K562 (cell line): ENCODE results near the gene CCL2. TPM values are rescaled to one million over a fixed set of nuclear protein-coding genes. Genes with fewer than 3 reads are reported as not detected.

Experiments
- ATAC-seq: fragments of 200-7000 bp; cut with Tn5 transposase; 3 replicates; pipeline ENCODE4 v1.9.1; 2020; ENCODE audit warnings: moderate library complexity
- BruUV-seq: library from RNA; stranded (reverse); fragments of 400-500 nt; replicated peaks from 2 replicates; lab custom pipeline; 2021; lab: Mats Ljungman, UMichigan
- CTCF ChIA-PET: fragments of 300-600 bp; formaldehyde crosslinking; extraction: SDS; loops from one replicate; lab custom pipeline; 2021; ENCODE audit warnings: low intra/inter-chr PET ratio; lab: Yijun Ruan, JAX
- POLR2A ChIA-PET: fragments of 300-600, 350-650 bp; sonication (Branson Sonifier 250); formaldehyde crosslinking; extraction: SDS; loops from one replicate; lab custom pipeline; 2021; ENCODE audit warnings: antibody characterized with exemption, inconsistent platforms; lab: Yijun Ruan, JAX
- DNase-seq, 4 experiments: peaks; one replicate each; pipeline versions ENCODE4 v3.0.0 to v3.0.0-alpha.2; 2011 to 2018; ENCODE audit warnings: low spot score in 3 of 4, mixed read lengths in 3 of 4; ENCODE audit errors: extremely low read depth in 1 of 4
- FAIRE-seq: peaks from 2 replicates; lab custom pipeline; 2011; peaks lifted over from hg19 to GRCh38; lab: Jason Lieb, UNC
- H2AFZ ChIP-seq: 2 replicates; pipeline ENCODE4 v1.6.0; 2011; ENCODE audit warnings: low read depth, low read length, control low read depth, inconsistent platforms
- H3K27ac ChIP-seq: fragments of 200-600 bp; 3 replicates; pipeline ENCODE4 v1.8.0; 2011; ENCODE audit warnings: low read depth, mild to moderate bottlenecking, control low read depth, inconsistent platforms, low read length, moderate library complexity, mixed read lengths; ENCODE audit errors: extremely low read depth
- H3K27me3 ChIP-seq, 2 experiments: fragments of 300-600 bp in 1 of 2; 2 replicates in 1 of 2; 3 replicates in 1 of 2; pipeline versions ENCODE4 v1.6.0 to v1.8.0; 2011; ENCODE audit warnings: inconsistent platforms in 2 of 2, low read length in 2 of 2, mild to moderate bottlenecking in 1 of 2, mixed read lengths in 1 of 2, moderate library complexity in 1 of 2; ENCODE audit not compliant: control insufficient read depth in 2 of 2, insufficient read depth in 2 of 2
- H3K36me3 ChIP-seq: fragments of 300-600 bp; 3 replicates; pipeline ENCODE4 v1.8.0; 2011; ENCODE audit warnings: mild to moderate bottlenecking, low read length, inconsistent platforms; ENCODE audit not compliant: control insufficient read depth, insufficient read depth
- H3K4me1 ChIP-seq, 2 experiments: fragments of 200-600 bp in 1 of 2; replicated peaks in 1 of 2; 2 replicates in 1 of 2; 3 replicates in 1 of 2; pipeline versions ENCODE4 v1.5.1 to v1.8.0; 2011; ENCODE audit warnings: inconsistent platforms in 2 of 2, low read length in 2 of 2, mild to moderate bottlenecking in 1 of 2, mixed read lengths in 1 of 2, moderate library complexity in 1 of 2; ENCODE audit not compliant: control insufficient read depth in 2 of 2, insufficient read depth in 2 of 2
- H3K4me2 ChIP-seq: 2 replicates; pipeline ENCODE4 v1.6.1; 2011; ENCODE audit warnings: low read length, control low read depth, inconsistent platforms, mixed read lengths; ENCODE audit not compliant: insufficient read depth
- H3K4me3 ChIP-seq: fragments of 200-600 bp; sonication (generic), shearing (Covaris generic); 2 replicates; pipeline ENCODE4 v1.5.1; 2016; ENCODE audit warnings: control low read depth, inconsistent platforms
- H3K79me2 ChIP-seq: fragments of 200-600 bp; 3 replicates; pipeline ENCODE4 v1.8.0; 2011; ENCODE audit warnings: low read length, inconsistent platforms; ENCODE audit not compliant: control insufficient read depth, insufficient read depth
- H3K9ac ChIP-seq, 2 experiments: 2 replicates each; pipeline versions ENCODE4 v1.6.0 to v1.6.1; 2011; ENCODE audit warnings: low read depth in 2 of 2, low read length in 2 of 2, control low read depth in 1 of 2, inconsistent platforms in 1 of 2, mild to moderate bottlenecking in 1 of 2, mixed read lengths in 1 of 2; ENCODE audit not compliant: insufficient read depth in 1 of 2
- H3K9me1 ChIP-seq: one replicate; pipeline ENCODE4 v1.6.0; 2011; ENCODE audit warnings: inconsistent platforms, mild to moderate bottlenecking, low read length, moderate library complexity; ENCODE audit not compliant: control insufficient read depth, insufficient read depth
- H3K9me3 ChIP-seq: replicated peaks from 2 replicates; pipeline ENCODE4 v1.5.1; 2011; ENCODE audit warnings: low read depth, low read length, inconsistent platforms; ENCODE audit not compliant: control insufficient read depth, insufficient read depth
- H4K20me1 ChIP-seq: replicated peaks from 2 replicates; pipeline ENCODE4 v1.6.1; 2011; ENCODE audit warnings: low read length, inconsistent platforms, mixed read lengths; ENCODE audit not compliant: control insufficient read depth, insufficient read depth
- BCOR ChIP-seq: fragments of 450-650 bp; IDR thresholded peaks from 2 replicates; pipeline ENCODE4 v1.6.1; 2016
- CBFA2T2 ChIP-seq: fragments of 450-650 bp; conservative IDR thresholded peaks from 2 replicates; pipeline ENCODE4 v1.6.1; 2017; ENCODE audit warnings: mild to moderate bottlenecking
- ESRRB ChIP-seq: fragments of 250-450 bp; sonication (Bioruptor Pico); IDR thresholded peaks from 2 replicates; pipeline ENCODE4 v1.5.0; 2020; ENCODE audit warnings: mild to moderate bottlenecking, moderate library complexity, borderline replicate concordance
- GTF2A2 ChIP-seq: IDR thresholded peaks from 2 replicates; pipeline ENCODE4 v1.6.1; 2016; ENCODE audit warnings: mild to moderate bottlenecking, missing genetic modification characterization, missing compliant biosample characterization
- HEY1 ChIP-seq: fragments of 250-450 bp; sonication (Bioruptor Pico); IDR thresholded peaks from 2 replicates; pipeline ENCODE4 v1.5.0; 2020; ENCODE audit warnings: mild to moderate bottlenecking, moderate library complexity, borderline replicate concordance
- HMG20B ChIP-seq: fragments of 250-450 bp; sonication (Bioruptor Pico); IDR thresholded peaks from 2 replicates; pipeline ENCODE4 v1.5.0; 2021; ENCODE audit warnings: mild to moderate bottlenecking
- RBM15 ChIP-seq: fragments of 200-400 bp; formaldehyde crosslinking; IDR thresholded peaks from 2 replicates; pipeline ENCODE4 v1.6.1; 2018; ENCODE audit warnings: mild to moderate bottlenecking, low read length, moderate library complexity; ENCODE audit not compliant: insufficient read depth
- SAFB ChIP-seq: fragments of 200-400 bp; formaldehyde crosslinking; IDR thresholded peaks from 2 replicates; pipeline ENCODE4 v1.6.1; 2017; ENCODE audit warnings: low read depth, low read length, borderline replicate concordance
- TEAD2 ChIP-seq: fragments of 450-650 bp; IDR thresholded peaks from 2 replicates; pipeline ENCODE4 v1.6.1; 2016; ENCODE audit warnings: missing genetic modification characterization, control low read depth, missing compliant biosample characterization
- ZFP30 ChIP-seq: fragments of 250-450 bp; sonication (Bioruptor Pico); IDR thresholded peaks from 2 replicates; pipeline ENCODE4 v1.8.0; 2022; ENCODE audit warnings: moderate library complexity, mild to moderate bottlenecking, inconsistent platforms, borderline replicate concordance
- ZNF175 ChIP-seq: fragments of 200-800 bp; sonication (Bioruptor generic); IDR thresholded peaks from 2 replicates; pipeline ENCODE4 v1.6.1; 2016; ENCODE audit warnings: low read depth, mild to moderate bottlenecking, missing genetic modification characterization, missing compliant biosample characterization
- ZNF24 ChIP-seq: fragments of 450-650 bp; IDR thresholded peaks from 2 replicates; pipeline ENCODE4 v1.6.1; 2016
- ZNF408 ChIP-seq: fragments of 250-450 bp; sonication (Bioruptor Pico); IDR thresholded peaks from 2 replicates; pipeline ENCODE4 v1.4.0; 2020; ENCODE audit warnings: low read depth, mild to moderate bottlenecking, moderate library complexity
- ZNF583 ChIP-seq: fragments of 250-450 bp; sonication (Bioruptor Pico); IDR thresholded peaks from 2 replicates; pipeline ENCODE4 v1.4.0; 2020
- ZNF766 ChIP-seq: fragments of 200-800 bp; sonication (Bioruptor generic); conservative IDR thresholded peaks from 2 replicates; pipeline ENCODE4 v1.6.1; 2016; ENCODE audit warnings: missing genetic modification characterization, missing compliant biosample characterization
- WGBS: fragments of 100-300 bp; shearing (Covaris generic); methylation state at CpG from one replicate; pipeline ENCODE4 v1.1.6; 2016; ENCODE audit warnings: low coverage, mixed read lengths; ENCODE audit not compliant: insufficient coverage; ENCODE audit errors: missing lambda C conversion rate; 5-methylcytosine and 5-hydroxymethylcytosine counted together
- in situ Hi-C: fragments of 300-500 bp; cut with MboI; formaldehyde crosslinking; loops from 4 replicates; pipeline ENCODE4 v1.15.0; 2018; ENCODE audit warnings: inconsistent platforms, mixed read lengths
- intact Hi-C: fragments of 100-400 bp; cut with micrococcal nuclease; formaldehyde crosslinking; loops from 2 replicates; pipeline ENCODE4 v1.14.2; 2022
- polyA plus RNA-seq, 8 experiments: library from polyadenylated mRNA; depleted of rRNA in 4 of 8; stranded (reverse) in 5 of 8; unstranded in 3 of 8; fragments of >200 nt; fragmentation: Nextera tagmentation in 2 of 8; fragmentation: Illumina TruSeq in 1 of 8; extraction: Ambion mirVana in 2 of 8; extraction: Trizol in 1 of 8; gene quantifications; 2 replicates each; pipeline versions ENCODE4 v1.2.1 to v1.2.3, GENCODE V29; 2011 to 2014; ENCODE audit warnings: inconsistent platforms in 1 of 8, missing spikeins in 1 of 8
- total RNA-seq, 7 experiments: library from RNA; depleted of rRNA in 6 of 7; stranded (reverse); fragments of >200 nt in 6 of 7; fragmentation: Illumina TruSeq in 2 of 7; extraction: Trizol in 2 of 7; gene quantifications; 2 replicates each; pipeline versions ENCODE4 v1.2.1 to v1.2.3, GENCODE V29; 2011 to 2021; ENCODE audit warnings: low replicate concordance in 1 of 7
- TF ChIP-seq, protein P1 (sequence below): IDR thresholded peaks from 2 replicates; pipeline ENCODE4 v1.6.1; 2014; ENCODE audit warnings: antibody characterized with exemption
- TF ChIP-seq, protein P2 (sequence below): sonication (generic); IDR thresholded peaks from 2 replicates; pipeline ENCODE4 v1.6.1; 2016
- TF ChIP-seq, protein P3 (sequence below): sonication (generic); formaldehyde crosslinking; IDR thresholded peaks from 2 replicates; pipeline ENCODE4 v1.8.0; 2022; ENCODE audit warnings: missing genetic modification reagents, mild to moderate bottlenecking, borderline replicate concordance
- TF ChIP-seq, protein P4 (sequence below): fragments of 450-650 bp; IDR thresholded peaks from 2 replicates; pipeline ENCODE4 v1.6.1; 2017; ENCODE audit warnings: antibody characterized with exemption

The CCL2 gene
- total and polyA plus RNA-seq, 9 of the 15 experiments (the other 6 are each of a cell fraction or from before 2014, with no cell fraction given), result 0.54 to 5.4 (median 0.88) TPM

DNA sequence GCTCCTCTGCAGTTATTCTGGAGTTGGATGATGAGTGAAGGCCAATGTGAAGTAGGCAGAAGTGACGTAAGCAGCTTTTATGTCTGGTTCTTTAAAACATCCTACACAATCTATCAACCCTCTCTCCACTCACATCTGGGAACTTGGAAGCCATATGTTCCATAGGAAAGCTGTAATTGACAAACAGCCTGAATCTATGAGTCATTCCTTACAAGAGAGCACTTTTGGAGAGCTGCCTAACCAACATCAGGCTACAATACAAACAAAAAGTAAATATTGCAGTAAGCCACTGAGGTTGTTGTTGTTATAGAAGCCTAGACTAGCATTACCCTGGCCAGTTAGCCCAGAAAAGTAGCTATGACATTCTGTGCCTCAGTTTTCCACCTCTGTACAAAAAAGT lies 20.8 kb downstream of the CCL2 start (continued):
- TF ChIP-seq, protein P1, sequence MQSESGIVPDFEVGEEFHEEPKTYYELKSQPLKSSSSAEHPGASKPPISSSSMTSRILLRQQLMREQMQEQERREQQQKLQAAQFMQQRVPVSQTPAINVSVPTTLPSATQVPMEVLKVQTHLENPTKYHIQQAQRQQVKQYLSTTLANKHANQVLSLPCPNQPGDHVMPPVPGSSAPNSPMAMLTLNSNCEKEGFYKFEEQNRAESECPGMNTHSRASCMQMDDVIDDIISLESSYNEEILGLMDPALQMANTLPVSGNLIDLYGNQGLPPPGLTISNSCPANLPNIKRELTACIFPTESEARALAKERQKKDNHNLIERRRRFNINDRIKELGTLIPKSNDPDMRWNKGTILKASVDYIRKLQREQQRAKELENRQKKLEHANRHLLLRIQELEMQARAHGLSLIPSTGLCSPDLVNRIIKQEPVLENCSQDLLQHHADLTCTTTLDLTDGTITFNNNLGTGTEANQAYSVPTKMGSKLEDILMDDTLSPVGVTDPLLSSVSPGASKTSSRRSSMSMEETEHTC, result no peak
- TF ChIP-seq, protein P2, sequence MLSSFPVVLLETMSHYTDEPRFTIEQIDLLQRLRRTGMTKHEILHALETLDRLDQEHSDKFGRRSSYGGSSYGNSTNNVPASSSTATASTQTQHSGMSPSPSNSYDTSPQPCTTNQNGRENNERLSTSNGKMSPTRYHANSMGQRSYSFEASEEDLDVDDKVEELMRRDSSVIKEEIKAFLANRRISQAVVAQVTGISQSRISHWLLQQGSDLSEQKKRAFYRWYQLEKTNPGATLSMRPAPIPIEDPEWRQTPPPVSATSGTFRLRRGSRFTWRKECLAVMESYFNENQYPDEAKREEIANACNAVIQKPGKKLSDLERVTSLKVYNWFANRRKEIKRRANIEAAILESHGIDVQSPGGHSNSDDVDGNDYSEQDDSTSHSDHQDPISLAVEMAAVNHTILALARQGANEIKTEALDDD, result no peak
- TF ChIP-seq TEAD2 (tag), result no peak
- TF ChIP-seq ZNF175 (CRISPR knock-in tag), result no peak
- TF ChIP-seq HMG20B (CRISPR knock-in tag), result no peak
- no peak for TF ChIP-seq ZNF583 (CRISPR knock-in tag)
- no peak for TF ChIP-seq CBFA2T2
- no peak for TF ChIP-seq SAFB

DNA sequence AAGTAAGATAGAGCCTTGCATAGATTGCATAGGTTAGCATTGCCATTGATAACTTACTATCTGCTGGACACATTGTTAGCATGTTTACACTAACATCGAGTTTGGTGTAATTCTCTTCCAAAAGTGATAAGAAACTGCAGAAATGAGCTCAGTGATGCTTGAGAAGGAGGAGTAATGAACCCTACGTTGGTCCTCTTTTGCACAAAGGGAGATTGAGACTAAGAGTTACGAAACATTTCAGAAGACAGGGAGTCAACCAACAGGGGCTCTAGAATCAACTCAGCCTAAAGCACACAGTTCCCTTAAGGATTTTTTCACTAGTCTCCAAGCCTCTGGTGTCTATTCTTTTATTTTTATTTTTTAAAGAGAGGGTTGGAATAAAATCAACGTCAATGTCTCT lies 21.7 kb downstream of the CCL2 start:
- FAIRE-seq, result no peak
- in situ Hi-C loops, result no loop called here
- no peaks in the 10 kb centered on the region for H3K9me1 ChIP-seq
- no peak overlapping the region for H3K9ac ChIP-seq
- no peak for ATAC-seq
- no peak overlapping the region for H3K27ac ChIP-seq
- DNase-seq, result no peak
- H3K79me2 ChIP-seq, result no peaks in the 10 kb centered on the region
- 2% methylated on average over 4 of the region's 4 CpGs for WGBS
- H3K27me3 ChIP-seq, result no peaks in the 10 kb centered on the region
- no peaks in the 10 kb centered on the region for H3K4me1 ChIP-seq
- no peaks in the 10 kb centered on the region for H3K36me3 ChIP-seq
- H4K20me1 ChIP-seq, result no peaks in the 10 kb centered on the region
- H3K4me2 ChIP-seq, result no peak overlapping the region
- BruUV-seq, result no TSS peak
- intact Hi-C loops, result no loop called here
- ChIA-PET POLR2A (interaction anchor here (0.9 to 1.5 kb wide), 2 partner anchors 9 to 20 kb away, joined by 3 read pairs; partner anchors contain the start of gene CCL11), CTCF (no interaction called here)
- no peak overlapping the region for H3K4me3 ChIP-seq
- no peak overlapping the region for H2AFZ ChIP-seq
- H3K9me3 ChIP-seq, result no peaks in the 10 kb centered on the region
- TF ChIP-seq ZNF766 (CRISPR knock-in tag), result no peak
- TF ChIP-seq, protein P3, sequence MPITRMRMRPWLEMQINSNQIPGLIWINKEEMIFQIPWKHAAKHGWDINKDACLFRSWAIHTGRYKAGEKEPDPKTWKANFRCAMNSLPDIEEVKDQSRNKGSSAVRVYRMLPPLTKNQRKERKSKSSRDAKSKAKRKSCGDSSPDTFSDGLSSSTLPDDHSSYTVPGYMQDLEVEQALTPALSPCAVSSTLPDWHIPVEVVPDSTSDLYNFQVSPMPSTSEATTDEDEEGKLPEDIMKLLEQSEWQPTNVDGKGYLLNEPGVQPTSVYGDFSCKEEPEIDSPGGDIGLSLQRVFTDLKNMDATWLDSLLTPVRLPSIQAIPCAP (CRISPR knock-in tag), result no peak
- TF ChIP-seq ESRRB, result no peak
- no peak for TF ChIP-seq ZNF408 (CRISPR knock-in tag)
- TF ChIP-seq BCOR, result no peak
- TF ChIP-seq HEY1, result no peak
- TF ChIP-seq GTF2A2 (tag), result no peak
- TF ChIP-seq, protein P4, sequence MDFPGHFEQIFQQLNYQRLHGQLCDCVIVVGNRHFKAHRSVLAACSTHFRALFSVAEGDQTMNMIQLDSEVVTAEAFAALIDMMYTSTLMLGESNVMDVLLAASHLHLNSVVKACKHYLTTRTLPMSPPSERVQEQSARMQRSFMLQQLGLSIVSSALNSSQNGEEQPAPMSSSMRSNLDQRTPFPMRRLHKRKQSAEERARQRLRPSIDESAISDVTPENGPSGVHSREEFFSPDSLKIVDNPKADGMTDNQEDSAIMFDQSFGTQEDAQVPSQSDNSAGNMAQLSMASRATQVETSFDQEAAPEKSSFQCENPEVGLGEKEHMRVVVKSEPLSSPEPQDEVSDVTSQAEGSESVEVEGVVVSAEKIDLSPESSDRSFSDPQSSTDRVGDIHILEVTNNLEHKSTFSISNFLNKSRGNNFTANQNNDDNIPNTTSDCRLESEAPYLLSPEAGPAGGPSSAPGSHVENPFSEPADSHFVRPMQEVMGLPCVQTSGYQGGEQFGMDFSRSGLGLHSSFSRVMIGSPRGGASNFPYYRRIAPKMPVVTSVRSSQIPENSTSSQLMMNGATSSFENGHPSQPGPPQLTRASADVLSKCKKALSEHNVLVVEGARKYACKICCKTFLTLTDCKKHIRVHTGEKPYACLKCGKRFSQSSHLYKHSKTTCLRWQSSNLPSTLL, result no peak
- TF ChIP-seq ZFP30 (CRISPR knock-in tag), result no peak
- no peak for TF ChIP-seq ZNF24
- TF ChIP-seq RBM15, result no peak
